Right lobe of liver (tissue), 4 donors: ENCODE measurements around the gene HECTD1.

Experiments
- POLR2A ChIP-seq: fragments of 450-650 bp; IDR thresholded peaks from one replicate; pipeline ENCODE4 v1.6.1; 2017; ENCODE audit warnings: antibody characterized with exemption, mild to moderate bottlenecking
- TF ChIP-seq, protein P1 (sequence below), 4 donors: fragments of 200-600 bp in 3 of 4; fragments of 450-650 bp in 1 of 4; IDR thresholded peaks; one replicate each; pipeline versions ENCODE4 v1.5.1 to v1.8.0; 2016 to 2022; ENCODE audit warnings: antibody characterized with exemption in 4 of 4, mild to moderate bottlenecking in 2 of 4
- donor health status: DM: no; HTN: no; CAD: no.
- donor health status: DM: no; HTN: no; CAD: no.
- donor health status: DM: no; HTN: yes; CAD: no.

DNA sequence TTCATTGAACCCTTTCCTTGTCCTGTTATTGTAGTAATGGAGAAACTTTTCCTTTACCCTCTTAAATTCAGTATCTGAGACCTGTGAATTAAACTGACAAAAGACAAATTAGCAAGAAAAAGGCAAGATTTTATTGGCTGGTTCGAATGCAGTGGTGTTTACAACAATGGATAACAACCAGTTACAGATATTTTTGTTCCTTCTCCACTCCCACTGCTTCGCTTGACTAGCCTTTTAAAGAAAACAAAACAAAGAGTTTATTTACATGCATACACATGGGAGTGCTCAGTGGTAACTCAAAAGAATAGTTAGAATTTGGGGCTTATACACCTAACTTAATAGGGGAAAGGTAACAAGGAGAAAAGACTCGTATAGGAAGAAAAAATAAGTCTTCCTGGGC lies 37.0 kb upstream of the HECTD1 start:
- TF ChIP-seq, protein P1, sequence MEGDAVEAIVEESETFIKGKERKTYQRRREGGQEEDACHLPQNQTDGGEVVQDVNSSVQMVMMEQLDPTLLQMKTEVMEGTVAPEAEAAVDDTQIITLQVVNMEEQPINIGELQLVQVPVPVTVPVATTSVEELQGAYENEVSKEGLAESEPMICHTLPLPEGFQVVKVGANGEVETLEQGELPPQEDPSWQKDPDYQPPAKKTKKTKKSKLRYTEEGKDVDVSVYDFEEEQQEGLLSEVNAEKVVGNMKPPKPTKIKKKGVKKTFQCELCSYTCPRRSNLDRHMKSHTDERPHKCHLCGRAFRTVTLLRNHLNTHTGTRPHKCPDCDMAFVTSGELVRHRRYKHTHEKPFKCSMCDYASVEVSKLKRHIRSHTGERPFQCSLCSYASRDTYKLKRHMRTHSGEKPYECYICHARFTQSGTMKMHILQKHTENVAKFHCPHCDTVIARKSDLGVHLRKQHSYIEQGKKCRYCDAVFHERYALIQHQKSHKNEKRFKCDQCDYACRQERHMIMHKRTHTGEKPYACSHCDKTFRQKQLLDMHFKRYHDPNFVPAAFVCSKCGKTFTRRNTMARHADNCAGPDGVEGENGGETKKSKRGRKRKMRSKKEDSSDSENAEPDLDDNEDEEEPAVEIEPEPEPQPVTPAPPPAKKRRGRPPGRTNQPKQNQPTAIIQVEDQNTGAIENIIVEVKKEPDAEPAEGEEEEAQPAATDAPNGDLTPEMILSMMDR (IDR thresholded peaks at IDR 0.05), result no peak
- no peak for TF ChIP-seq POLR2A
